HG03103 (cell line): Measurements from ENCODE around the gene PSMD2.
"Not testable (repeated sequence)": the region's sequence is repeated elsewhere in the genome, so short reads cannot be mapped to it uniquely, and the experiment has no call there.

Experiments
- ATAC-seq: cut with Tn5 transposase; IDR thresholded peaks from one replicate; pipeline ENCODE4 v1.9.1; 2021; ENCODE audit warnings: low read depth; ENCODE audit not compliant: unreplicated experiment

PSMD2 gene

DNA sequence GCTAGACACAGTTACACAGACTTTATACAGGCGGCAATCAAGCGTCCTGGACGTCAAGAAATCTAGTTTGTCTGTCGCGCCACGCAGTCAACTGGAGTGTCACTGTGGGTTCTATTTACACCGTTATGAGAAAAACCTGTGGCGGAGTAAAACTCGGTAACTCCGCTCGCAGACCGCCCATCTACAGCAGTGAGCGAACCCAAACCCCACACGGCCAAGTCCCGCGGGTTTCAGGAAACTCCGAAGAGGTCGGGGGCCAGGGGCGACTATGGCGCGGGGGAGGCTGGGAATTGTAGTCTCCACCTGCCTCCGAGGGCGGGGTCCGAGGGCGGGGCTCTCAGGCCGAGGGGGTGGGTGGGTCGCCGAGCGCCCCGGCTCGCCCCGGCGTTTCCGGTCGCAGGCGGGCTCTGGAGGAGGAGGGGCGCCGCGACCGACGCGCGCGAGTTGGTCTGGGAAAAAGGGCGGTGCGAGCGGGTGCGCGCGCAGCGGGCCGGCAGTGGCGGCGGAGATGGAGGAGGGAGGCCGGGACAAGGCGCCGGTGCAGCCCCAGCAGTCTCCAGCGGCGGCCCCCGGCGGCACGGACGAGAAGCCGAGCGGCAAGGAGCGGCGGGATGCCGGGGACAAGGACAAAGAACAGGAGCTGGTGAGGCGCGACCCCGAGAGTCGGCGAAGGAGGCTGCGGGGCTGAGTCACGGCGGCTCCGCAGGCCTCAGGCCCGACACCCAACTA lies at the start of gene PSMD2:
Gene PSMD2, plus strand, starts transcription at position 483 of the 729 bp plus-strand sequence. Its CDS starts 26 bp downstream, at position 509.
- peak; percentile 81 for ATAC-seq

DNA sequence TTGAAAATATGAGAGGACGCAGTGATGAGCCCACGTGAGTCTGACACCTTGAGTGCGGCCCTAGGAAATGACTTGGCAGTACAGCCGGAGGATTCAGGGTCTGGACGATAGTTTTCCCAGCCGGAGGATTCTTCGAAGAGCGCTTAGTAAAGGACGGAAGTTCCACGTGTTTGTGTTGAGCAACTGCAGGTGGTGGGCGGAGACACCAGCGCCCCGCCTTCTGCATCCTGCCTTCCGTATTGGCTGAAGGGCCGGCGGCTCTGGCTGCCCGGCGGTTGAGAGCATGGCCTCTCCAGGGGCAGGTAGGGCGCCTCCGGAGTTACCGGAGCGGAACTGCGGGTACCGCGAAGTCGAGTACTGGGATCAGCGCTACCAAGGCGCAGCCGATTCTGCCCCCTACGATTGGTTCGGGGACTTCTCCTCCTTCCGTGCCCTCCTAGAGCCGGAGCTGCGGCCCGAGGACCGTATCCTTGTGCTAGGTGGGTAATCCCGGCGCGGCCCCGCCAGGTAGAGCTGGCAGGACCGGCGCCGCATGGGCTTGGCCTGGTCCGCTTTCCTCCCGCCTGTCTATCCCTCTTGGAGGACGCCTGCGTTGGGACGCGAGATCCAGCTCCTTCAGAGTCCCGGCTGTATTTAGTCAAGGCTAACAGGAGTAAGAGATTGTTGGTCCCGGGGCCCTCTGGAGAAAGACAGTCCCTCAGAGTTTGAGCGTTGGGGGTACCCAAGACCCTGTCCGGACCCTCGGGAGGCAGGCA lies 49.5 kb upstream of the PSMD2 start, which contains the start of gene EEF1AKMT4:
Gene EEF1AKMT4, plus strand, starts transcription at position 261 of the 755 bp plus-strand sequence. Its CDS starts 23 bp downstream, at position 284.
- ATAC-seq = peak; percentile 78

- ATAC-seq = peak; percentile 58
These were observed 48.7 kb upstream of the PSMD2 start for GRCh38 chr3:184250167-184250828.

GRCh38 chr3:184255291-184256039 lies 43.6 kb upstream of the PSMD2 start:
- no peak for ATAC-seq

DNA sequence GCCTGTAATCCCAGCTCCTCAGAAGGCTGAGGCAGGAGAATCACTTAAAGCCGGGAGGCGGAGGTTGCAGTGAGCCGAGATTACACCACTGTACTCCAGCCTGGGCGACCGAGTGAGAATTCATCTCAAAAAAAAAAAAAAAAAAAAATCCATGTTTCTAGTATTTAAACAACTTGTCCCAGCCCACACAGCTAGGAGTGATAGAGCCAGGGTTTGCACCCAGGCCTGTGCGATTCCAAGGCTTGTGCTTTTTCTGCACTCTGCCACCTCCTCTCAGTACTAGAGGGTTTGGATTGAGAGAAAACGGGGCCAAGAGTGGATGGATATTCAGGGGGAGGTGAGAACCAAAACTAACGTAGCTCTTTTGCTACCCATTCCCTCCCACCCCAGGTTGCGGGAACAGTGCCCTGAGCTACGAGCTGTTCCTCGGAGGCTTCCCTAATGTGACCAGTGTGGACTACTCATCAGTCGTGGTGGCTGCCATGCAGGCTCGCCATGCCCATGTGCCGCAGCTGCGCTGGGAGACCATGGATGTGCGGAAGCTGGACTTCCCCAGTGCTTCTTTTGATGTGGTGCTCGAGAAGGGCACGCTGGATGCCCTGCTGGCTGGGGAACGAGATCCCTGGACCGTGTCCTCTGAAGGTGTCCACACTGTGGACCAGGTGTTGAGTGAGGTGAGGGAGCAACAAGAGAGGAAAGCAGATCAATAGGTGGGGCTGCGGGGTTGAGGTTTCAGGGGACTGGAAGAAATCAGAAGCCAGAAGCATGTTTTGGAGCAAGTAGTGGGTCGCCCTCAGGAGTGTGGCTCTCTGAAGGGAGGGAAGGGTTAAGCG lies 41.7 kb upstream of the PSMD2 start:
- ATAC-seq = no peak

- no peak for ATAC-seq
These were observed 40.1 kb upstream of the PSMD2 start for GRCh38 chr3:184258926-184259325.

- no peak for ATAC-seq
These were observed 39.6 kb upstream of the PSMD2 start for GRCh38 chr3:184259396-184259877.

GRCh38 chr3:184259878-184260723 lies 38.9 kb upstream of the PSMD2 start:
- ATAC-seq = no peak

DNA sequence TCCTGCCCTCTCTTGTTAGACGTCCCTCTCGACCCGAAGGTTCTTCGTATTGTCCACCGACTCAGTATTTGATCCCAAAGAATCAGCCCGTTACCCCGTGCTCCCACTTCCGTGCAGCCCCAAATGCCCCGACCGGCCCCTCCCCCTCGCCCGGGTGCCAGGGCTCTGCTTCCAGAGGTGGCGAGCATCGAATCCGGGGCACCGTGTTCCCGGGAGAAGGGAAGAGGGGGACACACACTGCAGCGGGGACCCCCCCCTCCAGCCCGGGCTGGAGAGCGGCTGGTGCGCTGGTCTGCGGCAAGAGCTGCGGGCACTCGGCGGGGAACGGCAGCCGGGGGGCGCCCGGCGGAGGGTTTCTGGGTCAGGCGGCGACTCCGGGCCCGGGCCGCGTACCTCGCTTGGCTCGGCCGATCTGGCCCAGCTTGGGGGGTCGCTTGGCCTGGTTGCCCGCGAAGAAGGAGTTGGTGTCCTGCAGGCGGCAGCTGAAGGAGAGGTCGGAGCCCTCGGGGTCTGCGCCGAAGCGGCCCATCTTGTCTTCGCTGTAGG lies 38.2 kb upstream of the PSMD2 start:
- no peak for ATAC-seq

DNA sequence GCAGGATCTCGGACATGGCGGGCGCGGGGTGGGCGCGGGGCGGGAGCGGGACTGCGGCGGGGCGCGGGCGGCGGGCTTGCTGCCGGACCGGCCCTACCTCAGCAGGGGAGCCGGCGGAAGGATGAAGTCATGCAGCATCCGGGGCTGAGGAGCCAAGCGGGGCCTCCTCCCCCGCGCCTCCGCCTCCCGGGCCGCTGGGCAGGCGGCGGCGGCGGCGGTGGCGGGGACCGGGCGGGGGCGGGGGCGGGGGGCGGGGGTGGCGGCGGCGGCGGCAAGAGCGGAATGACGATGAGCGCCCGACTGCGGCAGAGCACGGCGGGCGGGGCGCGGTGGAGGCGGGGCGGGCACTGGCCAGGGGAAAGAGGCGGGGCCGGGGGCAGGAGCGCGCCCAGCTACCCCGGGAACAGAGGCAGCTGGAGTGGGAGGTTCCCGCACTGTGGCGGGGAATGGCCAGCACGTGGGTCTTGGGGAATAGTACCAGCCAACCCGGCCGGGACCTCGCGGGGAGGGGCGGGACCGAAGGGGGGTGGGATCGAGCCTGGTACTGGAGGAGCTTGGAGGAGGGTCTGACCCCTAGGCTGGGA lies 37.7 kb upstream of the PSMD2 start, which contains the start of gene CAMK2N2:
Gene CAMK2N2, minus strand, starts transcription at position 284 of the 584 bp plus-strand sequence. Its CDS starts 268 bp downstream, at position 16.
- ATAC-seq = no peak

- ATAC-seq = no peak
These were observed 36.9 kb upstream of the PSMD2 start for GRCh38 chr3:184261854-184262763.

DNA sequence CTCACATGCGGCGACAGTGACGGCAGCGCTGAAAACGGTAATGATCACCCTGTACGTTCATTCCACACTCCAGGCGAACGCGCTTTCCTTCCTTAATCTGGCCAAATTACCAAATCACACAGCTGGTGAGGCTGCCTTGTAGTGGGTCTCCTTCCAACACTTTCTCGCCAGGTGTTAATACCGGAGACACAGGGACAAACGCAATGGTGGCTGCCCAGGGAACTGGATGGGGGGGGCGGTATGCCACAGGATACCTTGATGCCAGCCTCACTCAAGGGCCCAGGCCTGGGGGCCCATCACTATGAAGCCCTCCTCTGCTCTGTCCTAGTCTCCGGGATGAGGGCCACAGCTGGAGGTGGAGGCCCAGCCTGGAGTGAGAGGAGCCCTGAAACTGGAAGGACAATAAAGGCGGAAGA lies 36.3 kb upstream of the PSMD2 start:
- ATAC-seq = no peak

DNA sequence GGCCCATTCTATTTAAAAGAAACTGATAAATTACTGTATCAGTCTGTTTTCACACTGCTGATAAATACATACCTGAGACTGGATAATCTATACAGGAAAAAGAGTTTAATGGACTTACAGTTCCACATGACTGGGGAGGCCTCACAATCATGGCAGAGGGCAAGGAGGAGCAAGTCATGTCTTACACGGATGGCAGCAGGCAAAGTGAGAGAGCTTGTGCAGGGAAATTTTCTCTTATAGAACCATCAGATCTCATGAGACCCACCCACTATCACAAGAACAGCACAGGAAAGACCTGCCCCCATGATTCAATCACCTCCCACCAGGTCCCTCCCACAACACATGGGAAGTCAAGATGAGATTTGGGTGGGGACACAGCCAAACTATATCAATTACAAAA lies 31.8 kb upstream of the PSMD2 start:
- not testable (repeated sequence) for ATAC-seq

DNA sequence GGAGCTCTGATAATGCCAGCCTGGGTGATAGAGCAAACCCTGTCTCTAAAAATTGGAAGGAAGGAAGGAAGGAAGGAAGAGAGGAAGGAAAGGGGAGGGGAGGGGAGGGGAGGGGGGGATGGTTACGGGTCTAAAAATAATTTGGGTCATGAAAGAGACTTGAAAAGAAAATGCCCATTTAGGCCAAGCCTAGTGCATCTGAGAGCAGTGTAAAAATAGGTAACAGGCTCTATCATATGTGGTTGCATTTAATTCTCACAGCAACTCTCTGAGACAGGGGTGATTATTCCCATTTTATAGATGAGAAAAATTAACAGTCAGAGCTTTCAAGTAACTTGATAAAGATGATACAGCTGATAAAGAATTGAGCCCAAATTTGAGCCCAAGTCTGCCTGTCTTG lies 26.8 kb upstream of the PSMD2 start:
- no peak for ATAC-seq

DNA sequence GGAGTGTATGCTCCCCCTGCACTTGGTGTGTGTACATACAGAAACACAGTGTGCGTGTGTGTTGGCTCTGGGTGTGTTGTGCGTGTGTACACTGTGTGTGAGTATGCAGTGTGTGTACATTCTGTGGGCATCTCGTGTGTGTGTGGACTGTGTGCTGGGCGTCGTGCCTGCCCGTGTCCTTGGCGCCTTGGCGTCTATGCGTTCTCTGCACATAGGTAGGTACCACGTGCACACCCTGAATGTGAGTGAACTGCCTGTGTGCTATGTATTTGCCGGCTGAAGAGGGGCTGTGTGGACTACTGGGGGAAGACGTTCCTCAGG lies 23.7 kb upstream of the PSMD2 start:
- no peak for ATAC-seq

DNA sequence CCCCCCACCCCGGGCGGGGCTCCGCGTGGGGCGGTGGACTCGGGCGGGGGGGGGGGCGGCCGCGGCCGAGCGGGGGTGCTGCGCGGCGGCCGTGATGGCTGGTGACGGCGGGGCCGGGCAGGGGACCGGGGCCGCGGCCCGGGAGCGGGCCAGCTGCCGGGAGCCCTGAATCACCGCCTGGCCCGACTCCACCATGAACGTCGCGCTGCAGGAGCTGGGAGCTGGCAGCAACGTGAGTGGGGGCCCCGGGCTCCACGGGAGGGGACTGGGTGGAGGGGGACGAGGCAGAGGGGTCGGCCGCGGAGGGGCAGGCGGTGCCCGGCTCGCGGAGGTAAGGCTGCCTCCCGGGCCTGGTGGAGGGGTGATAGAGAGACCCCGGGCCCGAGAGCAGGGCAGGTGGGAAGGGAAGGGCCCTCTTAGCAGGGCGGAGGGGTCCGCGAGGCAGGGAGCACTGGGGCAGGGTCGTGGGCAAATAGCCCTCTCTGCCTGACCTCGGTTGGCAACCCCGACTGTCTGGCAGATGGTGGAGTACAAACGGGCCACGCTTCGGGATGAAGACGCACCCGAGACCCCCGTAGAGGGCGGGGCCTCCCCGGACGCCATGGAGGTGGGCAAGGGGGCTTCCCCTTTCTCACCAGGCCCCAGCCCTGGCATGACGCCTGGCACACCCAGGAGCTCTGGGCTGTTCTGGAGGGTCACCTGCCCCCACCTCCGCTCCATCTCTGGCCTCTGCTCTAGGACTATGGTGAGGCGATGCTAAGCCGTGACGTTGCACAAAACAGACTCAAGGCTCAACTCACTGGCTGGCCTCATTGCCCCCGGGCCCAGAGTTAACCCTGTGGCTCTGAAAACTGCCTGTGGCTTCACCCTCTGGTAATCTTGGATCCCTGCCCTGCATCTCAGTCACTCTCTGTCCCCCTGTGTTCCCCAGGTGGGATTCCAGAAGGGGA lies 22.8 kb upstream of the PSMD2 start, which contains the start of gene ECE2:
Gene ECE2, plus strand, starts transcription at position 62 of the 950 bp plus-strand sequence. Its CDS starts 132 bp downstream, at position 194.
- ATAC-seq = no peak
